VCaP (cell line): Measurements from ENCODE around the gene NOG.
A peak's percentile ranks its signal among the peaks of the same experiment; 100 is the strongest.

Experiments used
- H3K27ac ChIP-seq: fragments of 450-650 bp; 2 replicates; pipeline ENCODE4 v1.5.1; 2017
- CTCF ChIP-seq: fragments of 450-650 bp; conservative IDR thresholded peaks from 2 replicates; pipeline ENCODE4 v1.5.1; 2017; ENCODE audit warnings: mild to moderate bottlenecking, moderate library complexity

The NOG gene

GRCh38 chr17:56593646-56594319 lies at the start of gene NOG:
Gene NOG, plus strand, starts transcription at chr17:56593699. Its CDS starts 525 bp downstream, at chr17:56594224.
- no peak for TF ChIP-seq CTCF
- peak within 1 kb of the TSS; percentile 36 for H3K27ac ChIP-seq

- no peak for TF ChIP-seq CTCF
- H3K27ac ChIP-seq, result no peak overlapping the region
Measured at GRCh38 chr17:56545106-56545505, 48.4 kb upstream of the NOG start.

GRCh38 chr17:56545930-56546329 lies 47.6 kb upstream of the NOG start:
- TF ChIP-seq CTCF, result no peak
- H3K27ac ChIP-seq, result no peak overlapping the region

GRCh38 chr17:56548661-56549060 lies 44.8 kb upstream of the NOG start:
- no peak overlapping the region for H3K27ac ChIP-seq
- no peak for TF ChIP-seq CTCF

- no peak for TF ChIP-seq CTCF
- H3K27ac ChIP-seq, result no peak overlapping the region
Measured at GRCh38 chr17:56549501-56549900, 44.0 kb upstream of the NOG start.

- no peak overlapping the region for H3K27ac ChIP-seq
- no peak for TF ChIP-seq CTCF
Measured at GRCh38 chr17:56557682-56558081, 35.8 kb upstream of the NOG start.

GRCh38 chr17:56558088-56558487 lies 35.4 kb upstream of the NOG start:
- TF ChIP-seq CTCF, result no peak
- no peak overlapping the region for H3K27ac ChIP-seq
